Sigmoid colon (tissue), 4 donors: Measurements from ENCODE around the gene DGKD.

ENCODE experiments used
- EP300 ChIP-seq, 4 donors: sonication (generic); formaldehyde crosslinking; IDR thresholded peaks; one replicate each; pipeline ENCODE4 v1.6.1; 2017; ENCODE audit warnings: antibody characterized with exemption in 4 of 4
- POLR2A ChIP-seq, 2 donors: fragments of 450-650 bp; IDR thresholded peaks; one replicate each; pipeline ENCODE4 v1.6.1; 2016; ENCODE audit warnings: antibody characterized with exemption in 2 of 2, mild to moderate bottlenecking in 2 of 2, moderate library complexity in 2 of 2
- TF ChIP-seq, protein P1 (sequence below), 4 experiments: fragments of 450-650 bp in 3 of 4; fragments of 200-600 bp in 1 of 4; IDR thresholded peaks; one replicate each; pipeline ENCODE4 v1.5.1; 2016 to 2019; ENCODE audit warnings: antibody characterized with exemption in 4 of 4, mild to moderate bottlenecking in 3 of 4, moderate library complexity in 2 of 4

GRCh38 chr2:233436191-233436581 lies 81.9 kb downstream of the DGKD start:
- no peak for TF ChIP-seq EP300 (IDR thresholded peaks at IDR 0.05)
- TF ChIP-seq, protein P1, sequence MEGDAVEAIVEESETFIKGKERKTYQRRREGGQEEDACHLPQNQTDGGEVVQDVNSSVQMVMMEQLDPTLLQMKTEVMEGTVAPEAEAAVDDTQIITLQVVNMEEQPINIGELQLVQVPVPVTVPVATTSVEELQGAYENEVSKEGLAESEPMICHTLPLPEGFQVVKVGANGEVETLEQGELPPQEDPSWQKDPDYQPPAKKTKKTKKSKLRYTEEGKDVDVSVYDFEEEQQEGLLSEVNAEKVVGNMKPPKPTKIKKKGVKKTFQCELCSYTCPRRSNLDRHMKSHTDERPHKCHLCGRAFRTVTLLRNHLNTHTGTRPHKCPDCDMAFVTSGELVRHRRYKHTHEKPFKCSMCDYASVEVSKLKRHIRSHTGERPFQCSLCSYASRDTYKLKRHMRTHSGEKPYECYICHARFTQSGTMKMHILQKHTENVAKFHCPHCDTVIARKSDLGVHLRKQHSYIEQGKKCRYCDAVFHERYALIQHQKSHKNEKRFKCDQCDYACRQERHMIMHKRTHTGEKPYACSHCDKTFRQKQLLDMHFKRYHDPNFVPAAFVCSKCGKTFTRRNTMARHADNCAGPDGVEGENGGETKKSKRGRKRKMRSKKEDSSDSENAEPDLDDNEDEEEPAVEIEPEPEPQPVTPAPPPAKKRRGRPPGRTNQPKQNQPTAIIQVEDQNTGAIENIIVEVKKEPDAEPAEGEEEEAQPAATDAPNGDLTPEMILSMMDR (IDR thresholded peaks at IDR 0.05), result no peak
- no peak for TF ChIP-seq POLR2A (IDR thresholded peaks at IDR 0.05)
